AG04449 (cell line): ENCODE results near the gene SETDB2.

Experiments
- CTCF ChIA-PET: fragments of 350-600 bp; formaldehyde crosslinking; extraction: SDS; loops from one replicate; lab custom pipeline; 2021; ENCODE audit warnings: antibody characterized with exemption; lab: Yijun Ruan, JAX
- POLR2A ChIA-PET: fragments of 400-600, 350-600 bp; formaldehyde crosslinking; extraction: SDS; loops from one replicate; lab custom pipeline; 2020; ENCODE audit warnings: antibody characterized with exemption, inconsistent platforms; lab: Yijun Ruan, JAX
- DNase-seq: peaks from one replicate; pipeline ENCODE4 v3.0.0-alpha.2; 2010; ENCODE audit warnings: low read depth, low spot score
- H3K4me3 ChIP-seq: 2 replicates; pipeline ENCODE4 v1.5.1; 2011; ENCODE audit warnings: low read depth, mild to moderate bottlenecking, control low read depth, low read length
- CTCF ChIP-seq: IDR thresholded peaks from one replicate; pipeline ENCODE4 v1.5.1; 2011; ENCODE audit warnings: mild to moderate bottlenecking, moderate library complexity, low read length, control low read depth, inconsistent platforms; ENCODE audit not compliant: insufficient read depth; ENCODE audit errors: missing control alignments

SETDB2 gene

GRCh38 chr13:49503951-49504350 lies 59.9 kb downstream of the SETDB2 start:
- no peak for DNase-seq
- POLR2A ChIA-PET: no interaction called here

GRCh38 chr13:49512578-49512977 lies 68.5 kb downstream of the SETDB2 start:
- ChIA-PET POLR2A (interaction anchor here (0.6 kb wide), 1 partner anchor 16 kb away, joined by 3 read pairs; no protein-coding TSS in a partner anchor), CTCF (no interaction called here)
- H3K4me3 ChIP-seq: no peak overlapping the region
- no peak for TF ChIP-seq CTCF
- DNase-seq: no peak

More at GRCh38 chr13:49503951-49504350, 59.9 kb downstream of the SETDB2 start:
- no peak for TF ChIP-seq CTCF
- CTCF ChIA-PET: interaction anchor here (0.6 kb wide), 1 partner anchor 11 kb away, joined by 3 read pairs; no protein-coding TSS in a partner anchor
- H3K4me3 ChIP-seq: no peak overlapping the region

- CTCF ChIA-PET: interaction anchor here (1.0 to 1.3 kb wide), 3 partner anchors 10 to 35 kb away, joined by 3 to 4 read pairs (median 3); no protein-coding TSS in a partner anchor
- POLR2A ChIA-PET: no interaction called here
Observed at GRCh38 chr13:49516467-49516866, 72.4 kb downstream of the SETDB2 start.

GRCh38 chr13:49517461-49517860 lies 73.4 kb downstream of the SETDB2 start:
- DNase-seq: no peak
- TF ChIP-seq CTCF: no peak
- no peak overlapping the region for H3K4me3 ChIP-seq
- ChIA-PET POLR2A (no interaction called here), CTCF (interaction anchor here (1.0 to 1.1 kb wide), 2 partner anchors 11 to 36 kb away, joined by 3 read pairs; no protein-coding TSS in a partner anchor)

More at GRCh38 chr13:49516467-49516866, 72.4 kb downstream of the SETDB2 start:
- DNase-seq: no peak
- no peak for TF ChIP-seq CTCF
- no peak overlapping the region for H3K4me3 ChIP-seq

- no peak overlapping the region for H3K4me3 ChIP-seq
- ChIA-PET POLR2A (no interaction called here), CTCF (no interaction called here)
- no peak for DNase-seq
- TF ChIP-seq CTCF: no peak
Observed at GRCh38 chr13:49521224-49521623, 77.2 kb downstream of the SETDB2 start.

GRCh38 chr13:49524740-49525501 lies 80.8 kb downstream of the SETDB2 start:
- no peak overlapping the region for H3K4me3 ChIP-seq
- ChIA-PET CTCF (no interaction called here), POLR2A (no interaction called here)
- no peak for TF ChIP-seq CTCF
- DNase-seq: no peak
